Brain microvascular endothelial cell (primary cell): ENCODE data around the gene AQP10.
"Not testable (repeated sequence)": the region's sequence is repeated elsewhere in the genome, so short reads cannot be mapped to it uniquely, and the experiment has no call there.

ENCODE experiments used
- DNase-seq: peaks from one replicate; pipeline ENCODE4 v3.0.0-alpha.2; 2020
- H3K27ac ChIP-seq: fragments of 250-450 bp; sonication (Bioruptor Pico); 2 replicates; pipeline ENCODE4 v1.5.1; 2020; ENCODE audit warnings: mild to moderate bottlenecking, moderate library complexity
- H3K27me3 ChIP-seq: fragments of 250-450 bp; sonication (Bioruptor Pico); replicated peaks from 2 replicates; pipeline ENCODE4 v1.5.1; 2020; ENCODE audit warnings: mild to moderate bottlenecking
- H3K36me3 ChIP-seq: fragments of 250-450 bp; sonication (Bioruptor Pico); replicated peaks from 2 replicates; pipeline ENCODE4 v1.5.1; 2020; ENCODE audit warnings: mild to moderate bottlenecking
- H3K4me3 ChIP-seq: 2 replicates; pipeline ENCODE4 v1.5.1; 2011; ENCODE audit warnings: low read depth, mild to moderate bottlenecking, control low read depth, low read length, moderate library complexity
- CTCF ChIP-seq: IDR thresholded peaks from 2 replicates; pipeline ENCODE4 v1.5.1; 2011; ENCODE audit warnings: low read depth, mild to moderate bottlenecking, moderate library complexity, low read length, control low read depth, inconsistent platforms; ENCODE audit errors: missing control alignments
- in situ Hi-C: cut with HindIII; loops from 2 replicates; pipeline ENCODE4 v1.10.0; 2017; ENCODE audit warnings: low sequenced_read_pairs, low pct_ligation_motif_present

AQP10 gene

GRCh38 chr1:154313066-154313356 lies 7.9 kb upstream of the AQP10 start:
- no peak for TF ChIP-seq CTCF
- no peaks in the 10 kb centered on the region for H3K36me3 ChIP-seq
- no peak overlapping the region for H3K4me3 ChIP-seq
- no peak for DNase-seq
- in situ Hi-C loops, result no loop called here
- H3K27ac ChIP-seq, result no peak overlapping the region
- no peaks in the 10 kb centered on the region for H3K27me3 ChIP-seq

DNA sequence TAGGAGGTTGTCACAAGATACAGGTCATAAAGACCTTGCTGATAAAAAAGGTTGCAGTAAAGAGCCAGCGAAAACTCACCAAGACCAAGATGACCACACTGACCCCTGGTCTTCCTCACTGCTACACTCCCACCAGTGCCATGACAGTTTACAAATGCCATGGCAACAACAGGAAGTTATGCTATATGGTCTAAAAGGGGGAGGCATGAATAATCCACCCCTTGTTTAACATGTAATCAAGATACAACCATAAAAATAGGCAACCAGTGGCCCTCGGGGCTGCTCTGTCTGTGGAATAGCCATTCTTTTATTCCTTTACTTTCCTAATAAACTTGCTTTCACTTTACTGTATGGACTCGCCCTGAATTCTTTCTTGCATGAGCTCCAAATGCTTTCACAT lies 6.7 kb upstream of the AQP10 start:
- H3K4me3 ChIP-seq, H3K36me3 ChIP-seq, H3K27me3 ChIP-seq, H3K27ac ChIP-seq, in situ Hi-C loops, DNase-seq: not testable (repeated sequence)

- in situ Hi-C loops, result no loop called here
Observed at GRCh38 chr1:154316704-154317103, 4.2 kb upstream of the AQP10 start.

DNA sequence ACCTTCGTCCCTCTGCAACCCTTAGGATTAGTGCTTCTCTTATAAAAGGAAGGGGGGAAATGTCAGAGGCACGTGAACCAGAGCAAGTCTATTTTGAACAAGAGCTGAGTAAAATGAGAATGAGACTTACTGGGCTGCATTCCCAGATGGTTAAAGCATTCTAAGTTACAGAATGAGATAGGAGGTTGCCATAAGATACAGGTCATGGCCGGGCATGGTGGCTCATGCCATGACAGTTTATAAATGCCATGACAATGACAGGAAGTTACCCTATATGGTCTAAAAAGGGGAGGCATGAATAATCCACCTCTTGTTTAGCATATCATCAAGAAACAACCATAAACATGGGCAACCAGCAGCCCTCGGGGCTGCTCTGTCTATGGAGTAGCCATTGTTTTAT lies 2.5 kb upstream of the AQP10 start:
- Histone ChIP-seq H3K4me3 (no peak overlapping the region), H3K27me3 (peaks cover 4% of the 10 kb centered on the region), H3K36me3 (no peaks in the 10 kb centered on the region), H3K27ac (no peak overlapping the region)
- no peak for TF ChIP-seq CTCF
- DNase-seq, result no peak
- in situ Hi-C loops, result no loop called here

More at GRCh38 chr1:154316704-154317103, 4.2 kb upstream of the AQP10 start:
- no peak for TF ChIP-seq CTCF
- no peaks in the 10 kb centered on the region for H3K27me3 ChIP-seq
- H3K27ac ChIP-seq, result no peak overlapping the region
- DNase-seq, result no peak
- H3K4me3 ChIP-seq, result no peak overlapping the region
- H3K36me3 ChIP-seq, result no peaks in the 10 kb centered on the region

- H3K36me3 ChIP-seq, H3K27ac ChIP-seq, in situ Hi-C loops, DNase-seq, H3K27me3 ChIP-seq, H3K4me3 ChIP-seq: not testable (repeated sequence)
Observed at GRCh38 chr1:154321609-154321934, 679 bp downstream of the AQP10 start.

DNA sequence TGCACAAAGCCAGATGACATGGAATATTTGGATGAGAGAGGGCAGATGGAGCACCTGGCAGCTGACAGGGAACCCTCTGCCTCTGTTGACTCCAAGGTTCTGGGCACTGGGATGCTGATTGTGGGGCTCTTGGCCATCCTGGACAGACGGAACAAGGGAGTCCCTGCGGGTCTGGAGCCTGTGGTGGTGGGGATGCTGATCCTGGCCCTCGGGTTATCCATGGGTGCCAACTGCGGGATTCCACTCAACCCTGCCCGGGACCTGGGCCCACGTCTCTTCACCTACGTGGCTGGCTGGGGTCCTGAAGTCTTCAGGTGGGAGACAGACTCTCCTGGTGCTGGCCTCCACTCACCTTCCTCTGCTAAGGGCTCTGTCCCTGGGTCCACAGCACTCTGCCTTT lies 2.6 kb downstream of the AQP10 start:
- Histone ChIP-seq H3K27ac (no peak overlapping the region), H3K4me3 (no peak overlapping the region), H3K27me3 (peaks cover 7% of the 10 kb centered on the region), H3K36me3 (no peaks in the 10 kb centered on the region)
- TF ChIP-seq CTCF, result no peak
- in situ Hi-C loops, result no loop called here
- DNase-seq, result no peak

DNA sequence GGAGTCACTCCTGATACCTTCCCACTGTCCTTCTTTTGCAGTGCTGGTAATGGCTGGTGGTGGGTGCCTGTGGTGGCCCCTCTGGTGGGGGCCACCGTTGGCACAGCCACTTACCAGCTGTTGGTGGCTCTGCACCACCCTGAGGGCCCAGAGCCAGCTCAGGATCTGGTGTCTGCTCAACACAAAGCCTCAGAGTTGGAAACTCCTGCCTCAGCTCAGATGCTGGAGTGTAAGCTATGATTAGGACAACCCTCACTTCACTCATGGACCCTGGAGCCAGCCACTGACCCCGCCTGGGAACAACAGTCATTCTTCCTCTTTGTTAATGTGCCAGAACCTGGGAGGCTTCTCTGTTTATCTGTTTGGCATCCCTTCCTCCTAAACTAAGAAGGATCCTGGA lies 3.3 kb downstream of the AQP10 start:
- DNase-seq, result no peak
- Histone ChIP-seq H3K27me3 (peaks cover 7% of the 10 kb centered on the region), H3K27ac (no peak overlapping the region), H3K36me3 (no peaks in the 10 kb centered on the region), H3K4me3 (peak overlapping the region; percentile 83)
- in situ Hi-C loops, result no loop called here
- no peak for TF ChIP-seq CTCF
